Left cardiac atrium (tissue), 4 donors: ENCODE data around the gene PSORS1C2. TPM values are rescaled to one million over a fixed set of nuclear protein-coding genes. Genes with fewer than 3 reads are reported as not detected.

Source experiments
- ATAC-seq, 2 donors: fragments of 200-7000 bp; cut with Tn5 transposase; one replicate each; pipeline ENCODE4 v1.9.1; 2020; ENCODE audit warnings: mild to moderate bottlenecking in 2 of 2, moderate library complexity in 2 of 2
- DNase-seq: peaks from one replicate; pipeline ENCODE4 v3.0.0-alpha.2; 2020
- intact Hi-C, 2 donors: fragments of 100-400 bp; cut with DNase I; formaldehyde crosslinking; loops; one replicate each; pipeline versions ENCODE4 v1.14.1 to v1.15.1; 2022 to 2023
- total RNA-seq, 2 donors: library from RNA; stranded (reverse); fragmentation: NEBNext Ultra II Directional; extraction: Animal tissue kit (Norgen Biotek cat#: 25700); gene quantifications; one replicate each; pipeline ENCODE4 v1.2.1, GENCODE V29; 2021
- donor health status: DM: no; HTN: yes; CAD: no.
- donor health status: DM: no; HTN: yes; CAD: no; lungs with severe emphysema.
- donor health status: DM: yes; HTN: yes; CAD: no.
- donor health status: Dilated cardiomyopathy.

The PSORS1C2 gene
- total RNA-seq, 2 donors from 2014 or later: not detected

DNA sequence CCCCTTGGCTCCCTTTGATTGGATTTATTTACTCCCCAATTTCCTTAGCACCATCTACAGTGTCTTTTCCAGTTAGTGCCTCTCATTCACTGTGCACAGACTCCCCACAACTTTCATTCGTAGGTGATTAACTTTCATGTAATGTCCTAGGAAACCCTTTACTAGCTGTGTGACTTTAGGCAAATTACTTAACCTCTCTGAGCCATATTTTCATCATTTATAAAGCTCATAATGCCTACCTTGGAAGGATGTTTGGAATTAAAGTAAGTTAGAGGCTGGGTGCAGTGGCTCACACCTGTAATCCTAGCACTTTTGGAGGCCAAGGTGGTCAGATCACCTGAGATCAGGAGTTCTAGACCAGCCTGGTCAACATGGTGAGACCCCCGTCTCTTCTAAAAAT is 46.6 kb downstream of the PSORS1C2 start:
- no peak for DNase-seq
- intact Hi-C loops: no loop called here
- no peak for ATAC-seq

GRCh38 chr6:31091680-31092079 is 47.2 kb downstream of the PSORS1C2 start:
- ATAC-seq (no peak), DNase-seq (no peak)
- intact Hi-C loops: no loop called here

- intact Hi-C loops: no loop called here
- ATAC-seq: no peak
- no peak for DNase-seq
Observed at GRCh38 chr6:31090973-31091364, 47.9 kb downstream of the PSORS1C2 start.

DNA sequence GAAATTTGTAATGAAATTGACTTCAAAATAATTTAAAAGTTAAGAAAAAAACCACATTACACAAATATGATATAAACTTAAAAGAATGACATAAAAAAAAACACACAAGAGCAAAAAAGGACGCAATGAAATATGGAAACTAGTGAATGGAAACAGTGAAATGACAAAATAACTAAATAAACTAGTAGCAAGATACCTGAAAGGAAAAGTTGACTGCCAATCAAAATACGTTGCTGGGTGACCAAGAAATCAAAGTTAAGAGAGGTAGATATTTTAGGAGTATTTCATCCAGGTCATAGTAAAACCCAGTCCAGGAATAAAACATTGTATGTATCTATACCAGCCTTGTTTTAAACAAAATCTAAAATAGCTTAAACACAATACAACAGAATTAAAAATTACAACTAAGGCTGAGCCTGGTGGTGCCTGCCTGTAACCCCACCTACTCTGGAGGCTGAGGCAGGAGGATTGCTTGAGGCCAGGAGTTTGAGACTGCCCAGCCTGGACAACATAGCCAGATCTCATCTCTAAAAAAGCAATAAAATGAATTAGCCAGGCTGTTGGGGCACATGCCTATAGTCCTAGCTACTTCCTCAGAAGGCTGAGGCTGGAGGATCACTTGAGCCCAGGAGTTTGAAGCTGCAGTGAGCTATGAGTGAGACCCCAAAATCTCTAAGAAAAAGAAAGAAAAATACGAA is 48.4 kb downstream of the PSORS1C2 start:
- intact Hi-C loops: no loop called here
- ATAC-seq (no peak), DNase-seq (no peak)

Other genes starting within 250 kb of the PSORS1C2 start
- gene GTF2H4, start 230.9 kb downstream of the PSORS1C2 start, total RNA-seq: 10 to 100 TPM; 24.4 to 25.3 TPM
- 10 to 100 TPM; 14.0 to 18.7 TPM for gene VARS2, start 224.8 kb downstream of the PSORS1C2 start, total RNA-seq
- not detected for gene SFTA2, start 206.9 kb downstream of the PSORS1C2 start, total RNA-seq
- gene MUCL3, start 198.1 kb downstream of the PSORS1C2 start, total RNA-seq: not detected
- gene MUC21, start 155.3 kb downstream of the PSORS1C2 start, total RNA-seq: not detected
- under 1 TPM in 1 of 2 donors, not detected in 1; 0.06 TPM for gene MUC22, start 128.6 kb downstream of the PSORS1C2 start, total RNA-seq
- not detected for gene C6orf15, start 26.5 kb downstream of the PSORS1C2 start, total RNA-seq
- 1 to 10 TPM; 1.1 to 1.9 TPM for gene PSORS1C1, start 24.3 kb downstream of the PSORS1C2 start, total RNA-seq
- under 1 TPM in 1 of 2 donors, not detected in 1; 0.10 TPM for gene CDSN, start 18.6 kb downstream of the PSORS1C2 start, total RNA-seq
- gene CCHCR1, start 18.7 kb upstream of the PSORS1C2 start, total RNA-seq: 10 to 100 TPM; 10.4 to 11.0 TPM
- gene TCF19, start 19.5 kb upstream of the PSORS1C2 start, total RNA-seq: 1 to 10 TPM; 2.2 to 8.3 TPM
- under 1 TPM; 0.71 to 0.86 TPM for gene POU5F1, start 31.6 kb upstream of the PSORS1C2 start, total RNA-seq
- 100 to 1,000 TPM; 235 to 362 TPM for gene HLA-C, start 133.0 kb upstream of the PSORS1C2 start, total RNA-seq
- gene HLA-B, start 218.1 kb upstream of the PSORS1C2 start, total RNA-seq: 100 to 1,000 TPM; 609 to 632 TPM